ES-I3 (cell line): Measurements from ENCODE around the gene RIN1.

Experiments used
- H3K36me3 ChIP-seq: 2 replicates; pipeline ENCODE4 v1.6.1; 2013; ENCODE audit warnings: mild to moderate bottlenecking, low read length, control low read depth, moderate library complexity; ENCODE audit not compliant: insufficient read depth
- H3K4me1 ChIP-seq: 2 replicates; pipeline ENCODE4 v1.6.1; 2013; ENCODE audit warnings: mild to moderate bottlenecking, control low read depth, low read length; ENCODE audit not compliant: insufficient read depth
- H3K9ac ChIP-seq: 2 replicates; pipeline ENCODE4 v1.6.1; 2013; ENCODE audit warnings: low read depth, mild to moderate bottlenecking, low read length, moderate library complexity
- H3K9me3 ChIP-seq: 2 replicates; pipeline ENCODE4 v1.6.1; 2013; ENCODE audit warnings: mild to moderate bottlenecking, low read length, moderate library complexity; ENCODE audit not compliant: control insufficient read depth, insufficient read depth

RIN1 gene

GRCh38 chr11:66345316-66345649 lies 9.0 kb upstream of the RIN1 start:
- Histone ChIP-seq H3K9ac (peak overlapping the region; percentile 92; the same call in 1 of the 2 replicates), H3K4me1 (0 out of 2 replicates have a peak, but pooled peaks cover 2% of the 10 kb centered on the region), H3K9me3 (no peaks in the 10 kb centered on the region)

GRCh38 chr11:66344550-66345315 lies 8.5 kb upstream of the RIN1 start, which contains the start of gene BRMS1:
BRMS1 (minus strand) TSS chr11:66345104; CDS start chr11:66342234, 2,870 bp downstream.
- no peaks in the 10 kb centered on the region for H3K9me3 ChIP-seq
- no peaks in the 10 kb centered on the region; the same call in 1 of the 2 replicates for H3K36me3 ChIP-seq
- H3K4me1 ChIP-seq = 0 out of 2 replicates have a peak, but pooled peaks cover 2% of the 10 kb centered on the region
- peak within 1 kb of the TSS; percentile 92 for H3K9ac ChIP-seq

More at GRCh38 chr11:66345316-66345649, 9.0 kb upstream of the RIN1 start:
- H3K36me3 ChIP-seq = no peaks in the 10 kb centered on the region; the same call in 1 of the 2 replicates

DNA sequence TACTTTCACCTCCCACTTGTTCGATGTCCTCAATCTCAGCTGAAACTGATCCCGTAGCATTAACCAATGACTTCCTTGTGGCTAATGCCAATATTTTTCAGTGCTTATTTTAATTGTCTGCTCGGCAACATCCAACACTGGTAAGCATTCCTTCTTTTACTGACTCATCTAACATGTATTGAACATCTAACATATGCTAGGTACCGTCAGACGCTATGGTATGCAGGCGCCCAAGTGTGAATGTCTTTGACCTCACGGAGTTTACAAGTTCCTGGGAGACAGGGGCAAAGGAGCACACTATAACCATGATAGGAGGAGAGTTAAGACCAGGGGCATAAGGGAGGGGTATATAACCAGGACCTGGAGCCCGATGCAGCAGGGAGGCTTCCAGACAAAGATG lies 6.9 kb upstream of the RIN1 start:
- H3K4me1 ChIP-seq = 0 out of 2 replicates have a peak, but pooled peaks cover 2% of the 10 kb centered on the region
- no peaks in the 10 kb centered on the region for H3K9me3 ChIP-seq
- no peak overlapping the region for H3K9ac ChIP-seq
- no peaks in the 10 kb centered on the region; the same call in 1 of the 2 replicates for H3K36me3 ChIP-seq

GRCh38 chr11:66341502-66342126 lies 5.4 kb upstream of the RIN1 start:
- Histone ChIP-seq H3K4me1 (0 out of 2 replicates have a peak, but pooled peaks cover 2% of the 10 kb centered on the region), H3K9ac (no peak overlapping the region), H3K9me3 (no peaks in the 10 kb centered on the region), H3K36me3 (no peaks in the 10 kb centered on the region; the same call in 1 of the 2 replicates)

DNA sequence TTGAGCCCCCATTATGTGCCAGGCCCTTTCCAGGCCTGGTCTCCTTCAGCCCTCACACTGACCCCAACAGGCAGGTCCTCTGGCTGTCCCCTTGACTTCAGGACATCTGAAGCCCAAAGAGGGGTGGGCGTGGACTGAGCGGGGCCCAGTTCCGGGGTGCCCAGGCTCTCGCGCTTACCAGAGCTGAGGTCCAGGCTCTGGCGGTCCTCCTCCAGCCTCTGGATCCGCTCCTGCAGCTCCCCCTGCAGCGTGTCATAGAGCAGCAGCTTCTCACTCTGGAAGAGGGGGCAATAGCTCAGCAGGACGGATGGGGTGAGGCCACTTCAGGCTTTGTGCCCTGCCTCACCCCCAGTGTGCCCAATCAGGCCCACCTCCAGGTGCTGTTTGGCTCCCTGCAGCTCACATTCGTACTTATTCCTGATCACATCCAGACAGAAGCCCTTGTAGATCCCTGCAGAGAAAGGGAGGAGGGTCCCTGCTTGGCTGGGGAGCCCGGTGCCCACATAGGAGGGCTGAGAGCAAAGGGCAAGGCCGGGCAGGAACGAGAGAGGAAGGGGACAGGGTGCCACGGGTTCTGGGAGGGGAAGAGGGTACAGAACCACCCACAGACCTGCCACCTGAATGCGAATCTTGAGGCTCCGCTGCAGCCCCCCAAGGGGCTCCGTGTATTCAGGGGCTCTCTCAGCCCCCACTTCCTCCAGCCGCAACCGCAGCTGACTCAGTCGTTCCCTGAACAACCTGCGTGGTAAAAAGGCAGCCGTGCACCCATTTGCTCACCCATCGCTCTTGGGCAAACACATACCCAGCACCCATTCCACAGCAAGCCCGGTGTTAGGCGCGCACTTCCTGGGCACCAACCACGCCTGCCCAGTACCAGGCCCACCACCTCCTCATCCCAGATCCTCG lies 4.6 kb upstream of the RIN1 start:
- Histone ChIP-seq H3K4me1 (peaks cover 2% of the 10 kb centered on the region; the same call in 1 of the 2 replicates), H3K9ac (no peak overlapping the region), H3K36me3 (no peaks in the 10 kb centered on the region; the same call in 1 of the 2 replicates), H3K9me3 (no peaks in the 10 kb centered on the region)

GRCh38 chr11:66339686-66340483 lies 3.7 kb upstream of the RIN1 start:
- Histone ChIP-seq H3K9ac (no peak overlapping the region), H3K4me1 (no peaks in the 10 kb centered on the region; the same call in 1 of the 2 replicates), H3K9me3 (no peaks in the 10 kb centered on the region), H3K36me3 (no peaks in the 10 kb centered on the region; the same call in 1 of the 2 replicates)

DNA sequence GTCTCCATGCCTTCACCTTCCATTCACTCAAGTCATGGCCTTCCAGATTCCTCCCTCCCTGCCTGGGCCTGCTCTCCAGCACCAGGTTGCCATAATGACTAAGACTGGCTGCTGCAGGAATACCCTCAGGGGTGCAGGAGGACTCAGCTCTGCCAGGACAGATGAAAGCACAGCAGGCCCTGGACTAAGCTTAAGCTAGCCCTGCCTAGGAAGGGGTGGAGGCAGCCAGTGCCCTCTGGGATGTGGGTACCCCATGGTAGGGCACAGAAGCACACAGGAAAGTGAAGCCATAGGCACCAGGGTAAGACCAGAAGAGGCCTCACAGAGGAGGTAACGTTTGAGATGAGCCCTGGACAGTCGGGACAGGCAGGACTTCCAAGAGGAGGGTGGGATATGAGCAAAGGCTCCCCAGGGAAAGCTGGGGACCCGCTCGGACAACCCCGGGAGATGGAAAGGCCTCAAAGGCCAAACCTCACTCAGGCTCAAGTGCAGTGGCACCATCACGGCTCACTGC lies 3.0 kb upstream of the RIN1 start:
- no peaks in the 10 kb centered on the region for H3K9me3 ChIP-seq
- no peaks in the 10 kb centered on the region; the same call in 1 of the 2 replicates for H3K36me3 ChIP-seq
- no peak overlapping the region for H3K9ac ChIP-seq
- no peaks in the 10 kb centered on the region; the same call in 1 of the 2 replicates for H3K4me1 ChIP-seq

DNA sequence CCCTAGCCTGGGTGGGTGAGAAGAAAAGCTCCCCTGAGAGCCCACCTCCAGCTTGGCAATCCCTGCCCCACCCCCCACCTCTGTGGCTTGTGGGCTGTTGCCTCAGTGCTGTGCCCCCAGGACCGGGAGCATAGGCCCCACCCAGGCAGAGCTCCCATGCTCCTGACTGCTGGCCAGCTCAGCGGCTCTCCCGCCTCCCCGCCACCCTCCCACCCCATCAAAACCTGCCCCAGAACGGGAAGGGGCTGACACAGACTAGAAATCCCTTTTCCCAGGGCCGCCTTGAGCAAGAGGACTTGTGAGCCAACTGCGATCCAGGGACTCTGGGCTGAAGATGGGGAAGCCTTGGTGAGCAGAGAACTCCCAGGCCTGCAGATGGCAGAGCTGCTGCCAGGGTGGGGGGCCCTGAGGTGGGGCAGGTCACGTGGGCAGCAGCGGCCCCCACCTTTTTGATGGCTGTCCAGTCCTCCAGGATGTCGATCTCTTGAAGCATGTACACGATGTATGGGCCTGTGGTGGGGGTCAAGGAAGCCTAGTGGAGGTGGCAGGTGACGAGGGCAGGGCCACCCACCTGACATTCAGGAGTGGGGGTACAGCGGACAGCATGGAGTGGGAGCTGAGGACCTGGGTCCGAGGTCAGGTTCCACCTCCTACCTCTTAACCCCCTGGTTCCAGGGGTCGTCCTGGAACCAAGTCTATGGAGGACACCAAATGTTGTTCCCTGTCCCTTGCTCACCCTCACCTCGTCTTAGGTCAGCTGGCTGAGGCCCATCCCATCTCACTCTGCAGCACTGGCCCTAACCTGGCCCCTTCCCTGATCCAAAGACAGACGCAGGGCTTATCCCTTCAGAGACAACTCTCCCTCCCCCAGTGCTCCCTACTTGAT lies 2.3 kb upstream of the RIN1 start:
- H3K36me3 ChIP-seq = no peaks in the 10 kb centered on the region; the same call in 1 of the 2 replicates
- no peaks in the 10 kb centered on the region; the same call in 1 of the 2 replicates for H3K4me1 ChIP-seq
- no peaks in the 10 kb centered on the region for H3K9me3 ChIP-seq
- no peak overlapping the region for H3K9ac ChIP-seq

DNA sequence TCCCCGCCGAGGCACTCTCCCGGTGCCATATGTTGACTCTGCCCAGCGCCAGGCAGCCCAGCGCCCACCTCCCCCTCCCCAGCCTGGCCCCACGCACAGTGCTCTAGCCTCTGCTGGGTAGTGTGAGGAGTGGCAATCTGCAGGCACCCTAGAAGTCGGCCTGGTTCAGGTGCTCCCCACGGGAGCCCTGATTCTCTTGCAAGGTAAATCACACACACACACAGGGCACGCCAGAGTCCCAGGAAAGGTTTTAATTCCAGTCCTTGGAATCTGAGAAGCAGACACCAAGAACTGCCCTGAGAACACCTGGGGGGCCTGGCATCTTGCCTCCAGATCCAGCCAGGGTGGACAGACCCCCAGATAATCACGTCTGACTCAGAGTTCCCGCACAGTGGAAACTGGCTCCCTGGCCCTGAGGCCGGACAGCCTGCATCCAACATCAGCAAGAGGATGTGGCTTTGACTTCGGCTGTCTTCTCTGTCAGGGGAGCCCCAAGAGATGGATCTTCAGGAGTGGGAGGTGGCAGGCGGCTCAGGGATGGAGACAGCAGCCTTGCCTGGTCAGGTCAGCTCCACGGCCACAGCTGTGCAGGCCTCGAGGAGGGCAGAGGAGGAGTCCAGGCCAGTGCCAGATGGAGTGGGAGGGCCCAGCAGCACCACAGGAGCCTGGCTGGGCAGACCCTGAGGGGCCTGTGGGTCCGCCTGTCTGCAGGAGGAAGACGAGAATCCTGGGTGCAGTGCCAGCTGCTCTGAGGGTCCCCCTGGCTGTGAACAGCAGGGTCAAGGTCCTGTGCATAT lies 1.1 kb upstream of the RIN1 start:
- no peaks in the 10 kb centered on the region for H3K9me3 ChIP-seq
- H3K9ac ChIP-seq = no peak overlapping the region
- H3K4me1 ChIP-seq = no peaks in the 10 kb centered on the region; the same call in 1 of the 2 replicates
- no peaks in the 10 kb centered on the region; the same call in 1 of the 2 replicates for H3K36me3 ChIP-seq

- Histone ChIP-seq H3K9ac (peak overlapping the region; percentile 58), H3K36me3 (no peaks in the 10 kb centered on the region), H3K9me3 (no peaks in the 10 kb centered on the region), H3K4me1 (no peaks in the 10 kb centered on the region; the same call in 1 of the 2 replicates)
These were observed 552 bp downstream of the RIN1 start for GRCh38 chr11:66335531-66336233.

DNA sequence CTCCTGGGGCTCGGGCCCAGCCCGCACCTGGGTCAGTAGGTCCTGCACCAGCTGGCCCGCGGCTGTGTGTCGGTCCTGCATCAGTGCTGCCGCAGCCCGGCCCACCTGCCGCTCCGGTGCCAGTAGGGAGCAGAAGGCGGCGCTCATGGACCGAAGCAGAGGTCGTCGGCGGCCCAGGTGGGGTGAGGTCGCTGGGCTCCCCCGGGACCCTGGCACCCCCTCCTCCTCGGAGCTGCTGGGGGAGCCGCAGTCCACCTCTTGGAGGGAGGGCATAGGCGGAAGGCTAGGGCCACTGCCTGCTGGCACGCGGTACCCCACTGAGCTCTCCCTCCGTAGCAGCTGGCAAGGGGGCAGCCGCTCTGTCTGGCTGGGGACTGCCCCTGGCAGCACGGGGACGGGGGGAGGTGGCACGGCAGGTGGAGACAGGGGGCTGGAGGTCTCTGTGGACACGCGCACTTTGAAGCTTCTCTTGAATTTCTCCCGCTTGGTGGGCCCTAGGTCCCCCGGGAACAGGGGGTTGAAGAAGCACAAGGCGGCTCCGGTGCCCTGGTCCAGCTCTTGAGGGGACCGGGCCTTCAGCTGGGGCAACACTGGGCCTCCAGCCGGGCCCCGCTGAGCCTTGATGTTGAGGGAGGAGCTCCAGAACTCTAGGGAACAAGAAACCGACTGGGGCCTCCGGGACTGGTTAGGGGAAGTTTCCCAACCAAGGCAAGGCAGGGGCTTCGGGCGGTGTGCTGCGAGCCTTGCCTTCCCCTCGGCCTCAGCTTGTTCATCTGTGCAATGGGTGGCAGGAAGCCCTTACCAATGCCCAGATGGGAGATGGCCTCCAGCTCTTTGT lies 1.4 kb downstream of the RIN1 start:
- Histone ChIP-seq H3K9ac (peak overlapping the region; percentile 58; the same call in 1 of the 2 replicates), H3K4me1 (no peaks in the 10 kb centered on the region; the same call in 1 of the 2 replicates), H3K36me3 (no peaks in the 10 kb centered on the region), H3K9me3 (no peaks in the 10 kb centered on the region)
